NCI-H1694 (cell line): ENCODE data around the gene HS3ST5.

ENCODE experiments used
- DNase-seq: peaks from one replicate; lab custom pipeline; 2025; lab: John Stamatoyannopoulos, UW

Gene HS3ST5

GRCh38 chr6:114342826-114343781, at the start of gene HS3ST5:
HS3ST5 (minus strand) TSS chr6:114343023; CDS start chr6:114062845, 280,178 bp downstream.
- DNase-seq = peak; percentile 36

DNA sequence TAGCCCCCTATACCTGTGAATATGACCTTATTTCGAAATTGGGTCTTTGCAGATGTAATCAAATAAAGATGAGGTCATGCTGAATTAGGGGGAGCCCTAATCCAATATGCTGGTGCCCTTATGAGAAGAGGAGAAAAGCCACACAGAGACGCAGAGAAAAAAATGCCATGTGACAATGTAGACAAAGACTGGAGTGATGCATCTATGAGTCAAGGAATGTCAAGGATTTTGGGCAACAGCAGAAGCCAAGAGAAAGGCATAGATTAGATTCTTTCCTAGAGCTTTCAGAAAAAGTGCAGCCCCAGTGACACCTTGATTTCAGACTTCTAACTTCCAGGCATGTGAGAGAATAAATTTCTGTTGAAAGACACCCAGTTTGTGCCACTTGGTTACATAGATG, 47.4 kb upstream of the HS3ST5 start:
- DNase-seq = no peak

GRCh38 chr6:114389111-114389510, 46.3 kb upstream of the HS3ST5 start:
- DNase-seq = no peak

- DNase-seq = no peak
Observed at GRCh38 chr6:114382406-114382805, 39.6 kb upstream of the HS3ST5 start.

GRCh38 chr6:114377881-114378280, 35.1 kb upstream of the HS3ST5 start:
- DNase-seq = no peak

- DNase-seq = no peak
Observed at GRCh38 chr6:114376611-114377175, 33.9 kb upstream of the HS3ST5 start.

- DNase-seq = no peak
Observed at GRCh38 chr6:114375541-114376192, 32.8 kb upstream of the HS3ST5 start.

DNA sequence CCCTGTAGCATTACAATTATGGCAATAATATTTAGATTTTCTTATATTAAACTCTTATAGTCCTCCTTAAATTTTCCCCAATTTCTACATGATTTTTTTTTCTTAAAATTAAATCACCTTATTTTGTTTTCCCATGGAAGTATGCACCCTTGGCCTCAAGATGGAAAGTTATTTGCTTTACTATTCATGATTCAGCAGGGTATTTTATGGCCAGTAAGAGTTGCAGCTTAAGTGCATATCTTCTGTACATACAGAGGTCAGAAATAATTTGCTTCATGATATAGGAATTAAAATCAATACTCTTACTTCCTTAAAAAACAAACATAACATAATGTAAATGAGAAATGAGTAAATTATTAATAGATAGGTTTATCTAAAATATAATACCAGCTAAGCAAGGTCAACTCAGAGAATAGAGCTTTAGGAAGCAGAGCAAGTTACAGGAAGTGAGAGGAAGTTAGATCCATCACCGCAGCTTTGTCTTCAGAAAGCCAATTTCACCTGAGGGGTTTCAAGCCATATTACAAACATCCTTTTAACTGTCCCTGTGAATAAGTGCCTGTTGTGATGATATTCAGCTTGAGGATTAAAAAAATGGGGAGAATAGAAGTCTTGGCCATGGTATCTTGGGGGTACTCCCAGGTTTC, 24.6 kb upstream of the HS3ST5 start:
- DNase-seq = no peak

GRCh38 chr6:114366899-114367298, 24.1 kb upstream of the HS3ST5 start:
- DNase-seq = no peak

GRCh38 chr6:114364301-114364700, 21.5 kb upstream of the HS3ST5 start:
- DNase-seq = no peak

- no peak for DNase-seq
Observed at GRCh38 chr6:114362957-114363356, 20.1 kb upstream of the HS3ST5 start.

GRCh38 chr6:114362396-114362795, 19.6 kb upstream of the HS3ST5 start:
- no peak for DNase-seq

- no peak for DNase-seq
Observed at GRCh38 chr6:114361036-114361435, 18.2 kb upstream of the HS3ST5 start.

DNA sequence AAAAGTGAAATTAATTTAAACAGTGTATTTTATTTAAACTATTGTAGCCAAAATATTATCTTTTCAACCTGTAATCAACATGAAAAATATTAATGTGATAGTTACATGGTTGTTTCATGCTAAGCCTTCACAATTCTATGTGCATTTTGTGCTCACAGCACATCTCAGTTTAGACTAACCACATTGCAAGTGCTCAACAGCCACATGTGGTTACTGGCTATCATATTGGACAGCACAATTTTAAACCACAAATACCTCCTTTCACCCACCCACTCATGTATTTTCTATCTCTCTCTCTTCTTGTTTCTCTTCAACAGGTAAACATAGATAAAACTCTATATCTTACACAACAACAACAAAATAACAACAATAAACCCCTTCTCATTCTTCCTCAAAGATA, 12.5 kb upstream of the HS3ST5 start:
- DNase-seq = no peak

- DNase-seq = no peak
Observed at GRCh38 chr6:114354482-114354881, 11.7 kb upstream of the HS3ST5 start.

DNA sequence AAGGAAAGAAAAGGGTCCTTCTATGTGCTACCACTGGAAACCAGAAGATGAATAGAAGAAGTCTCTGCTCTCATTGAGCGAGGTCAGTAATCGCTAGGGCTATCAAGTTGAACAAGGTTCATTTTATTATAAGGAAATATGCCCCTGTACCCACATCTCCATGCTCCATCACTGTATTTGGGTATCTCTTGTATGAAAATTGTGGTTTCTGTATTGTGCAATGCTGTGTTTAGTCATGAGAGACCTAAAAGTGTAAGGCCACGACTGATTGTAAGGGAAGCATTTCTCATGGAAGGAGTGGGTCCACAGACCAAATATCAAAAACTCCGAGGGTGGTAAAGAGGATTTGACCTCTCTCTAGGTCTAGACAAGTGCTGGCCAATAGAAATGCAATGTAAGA, 3.6 kb upstream of the HS3ST5 start:
- DNase-seq = no peak

GRCh38 chr6:114344971-114345275, 2.1 kb upstream of the HS3ST5 start:
- DNase-seq = no peak

GRCh38 chr6:114344246-114344970, 1.6 kb upstream of the HS3ST5 start:
- DNase-seq = no peak

DNA sequence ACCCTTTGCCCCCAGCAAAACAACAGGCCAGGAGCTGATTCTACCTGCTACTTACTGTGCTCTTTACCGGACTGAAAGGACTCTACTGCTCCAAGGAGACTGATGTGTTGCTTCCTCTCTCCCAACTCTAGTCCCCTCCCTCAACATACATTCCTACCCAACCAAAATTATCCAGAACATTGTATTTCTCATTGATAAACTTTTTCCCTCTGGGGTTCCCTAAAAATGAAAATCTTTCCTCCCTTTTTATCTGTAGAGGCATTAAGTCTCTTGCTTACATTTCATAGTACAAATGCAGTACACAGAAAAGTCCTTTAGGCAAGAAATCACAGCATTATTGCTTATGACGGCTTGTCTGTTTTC, 940 bp upstream of the HS3ST5 start:
- DNase-seq = no peak

- no peak for DNase-seq
Observed at GRCh38 chr6:114342086-114342825, 567 bp downstream of the HS3ST5 start.

- no peak for DNase-seq
Observed at GRCh38 chr6:114339706-114340105, 3.1 kb downstream of the HS3ST5 start.
